ENCODE data around the gene NPC2. TPM values are rescaled to one million over a fixed set of nuclear protein-coding genes. Genes with fewer than 3 reads are reported as not detected.
"Not testable (repeated sequence)": the region's sequence is repeated elsewhere in the genome, so short reads cannot be mapped to it uniquely, and the experiment has no call there.

The NPC2 gene
- total RNA-seq, 1 donor from 2014 or later = 246 TPM

GRCh38 chr14:74538411-74539391, 45.6 kb upstream of the NPC2 start:
- H3K27ac Mint-ChIP-seq (ENCODE audit: unreplicated experiment) = no peak overlapping the region
- no peaks in the 10 kb centered on the region for H3K27me3 Mint-ChIP-seq (ENCODE audit: unreplicated experiment)
- peaks cover 3% of the 10 kb centered on the region for H3K36me3 Mint-ChIP-seq (ENCODE audit: low read depth, unreplicated experiment)
- H3K4me3 Mint-ChIP-seq (ENCODE audit: unreplicated experiment) = no peak overlapping the region
- TF ChIP-seq CTCF (IDR thresholded peaks at IDR 0.05; ENCODE audit: unreplicated experiment) = no peak
- peaks cover 9% of the 10 kb centered on the region for H3K4me1 Mint-ChIP-seq (ENCODE audit: unreplicated experiment)
- DNase-seq (ENCODE audit: low spot score) = no peak
- no peaks in the 10 kb centered on the region for H3K9me3 Mint-ChIP-seq (ENCODE audit: unreplicated experiment)

GRCh38 chr14:74536336-74536735, 43.2 kb upstream of the NPC2 start:
- not testable (repeated sequence) for H3K27me3 Mint-ChIP-seq (ENCODE audit: unreplicated experiment); H3K27ac Mint-ChIP-seq (ENCODE audit: unreplicated experiment); DNase-seq (ENCODE audit: low spot score)

GRCh38 chr14:74535756-74536325, 42.7 kb upstream of the NPC2 start:
- H3K4me3 Mint-ChIP-seq (ENCODE audit: unreplicated experiment) = no peak overlapping the region

More at GRCh38 chr14:74536336-74536735, 43.2 kb upstream of the NPC2 start:
- H3K9me3 Mint-ChIP-seq (ENCODE audit: unreplicated experiment); H3K36me3 Mint-ChIP-seq (ENCODE audit: low read depth, unreplicated experiment); H3K4me3 Mint-ChIP-seq (ENCODE audit: unreplicated experiment); H3K4me1 Mint-ChIP-seq (ENCODE audit: unreplicated experiment): not testable (repeated sequence)

GRCh38 chr14:74533576-74533975, 40.5 kb upstream of the NPC2 start:
- Mint-ChIP-seq H3K9me3 (ENCODE audit: unreplicated experiment) (no peaks in the 10 kb centered on the region), H3K4me1 (ENCODE audit: unreplicated experiment) (peaks cover 4% of the 10 kb centered on the region), H3K36me3 (ENCODE audit: low read depth, unreplicated experiment) (peaks cover 3% of the 10 kb centered on the region), H3K27ac (ENCODE audit: unreplicated experiment) (no peak overlapping the region), H3K27me3 (ENCODE audit: unreplicated experiment) (peaks cover 3% of the 10 kb centered on the region), H3K4me3 (ENCODE audit: unreplicated experiment) (no peak overlapping the region)
- TF ChIP-seq CTCF (IDR thresholded peaks at IDR 0.05; ENCODE audit: unreplicated experiment) = no peak
- DNase-seq (ENCODE audit: low spot score) = no peak

More at GRCh38 chr14:74535756-74536325, 42.7 kb upstream of the NPC2 start:
- TF ChIP-seq CTCF (IDR thresholded peaks at IDR 0.05; ENCODE audit: unreplicated experiment) = no peak
- no peak for DNase-seq (ENCODE audit: low spot score)
- peaks cover 9% of the 10 kb centered on the region for H3K4me1 Mint-ChIP-seq (ENCODE audit: unreplicated experiment)
- H3K36me3 Mint-ChIP-seq (ENCODE audit: low read depth, unreplicated experiment) = peaks cover 3% of the 10 kb centered on the region
- no peak overlapping the region for H3K27ac Mint-ChIP-seq (ENCODE audit: unreplicated experiment)
- no peaks in the 10 kb centered on the region for H3K9me3 Mint-ChIP-seq (ENCODE audit: unreplicated experiment)
- no peaks in the 10 kb centered on the region for H3K27me3 Mint-ChIP-seq (ENCODE audit: unreplicated experiment)

- Mint-ChIP-seq H3K4me3 (ENCODE audit: unreplicated experiment) (no peak overlapping the region), H3K36me3 (ENCODE audit: low read depth, unreplicated experiment) (no peaks in the 10 kb centered on the region), H3K27me3 (ENCODE audit: unreplicated experiment) (peaks cover 5% of the 10 kb centered on the region), H3K4me1 (ENCODE audit: unreplicated experiment) (peaks cover 13% of the 10 kb centered on the region), H3K27ac (ENCODE audit: unreplicated experiment) (no peak overlapping the region), H3K9me3 (ENCODE audit: unreplicated experiment) (no peaks in the 10 kb centered on the region)
- TF ChIP-seq CTCF (IDR thresholded peaks at IDR 0.05; ENCODE audit: unreplicated experiment) = no peak
- DNase-seq (ENCODE audit: low spot score) = no peak
Observed at GRCh38 chr14:74532246-74532645, 39.1 kb upstream of the NPC2 start.

All from endothelial cell (in vitro differentiated cells).